ENCODE data around the gene BAD.
A peak's percentile ranks its signal among the peaks of the same experiment; 100 is the strongest.
"Not testable (repeated sequence)": the region's sequence is repeated elsewhere in the genome, so short reads cannot be mapped to it uniquely, and the experiment has no call there.

The BAD gene

GRCh38 chr11:64314805-64315561, 30.5 kb upstream of the BAD start:
- no peak for DNase-seq (ENCODE audit: low spot score)

DNA sequence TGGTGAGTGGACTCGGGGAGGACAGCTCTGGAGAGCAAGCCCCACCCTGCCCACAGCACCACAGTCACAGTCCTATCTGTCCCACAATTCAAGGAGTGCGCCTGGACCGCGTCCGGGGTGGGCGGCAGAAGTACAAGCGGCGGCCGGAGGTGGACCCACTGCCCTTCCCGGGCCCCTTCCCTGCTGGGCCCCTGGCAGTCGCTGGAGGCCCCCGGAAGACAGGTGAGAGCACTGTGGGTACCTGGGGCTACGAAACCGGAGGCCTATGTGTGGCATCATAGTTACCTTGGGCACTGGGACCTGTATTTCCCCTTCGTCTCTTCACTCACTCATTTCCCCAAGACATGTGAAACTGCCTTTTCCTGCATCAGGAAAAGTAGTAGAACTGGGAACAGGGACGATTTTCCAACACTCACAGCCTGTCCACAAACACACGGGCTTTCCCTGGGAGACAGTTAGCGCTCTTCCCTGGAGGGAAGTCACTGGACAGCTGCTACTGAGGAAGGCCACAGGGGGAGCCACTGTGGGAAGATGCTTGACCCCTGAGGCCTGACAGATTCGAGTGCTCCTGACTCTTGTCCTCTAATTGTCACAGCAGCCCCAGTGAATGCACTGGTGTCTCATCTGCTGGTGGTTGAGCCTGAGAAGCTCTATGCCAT, 29.8 kb upstream of the BAD start:
- no peak for DNase-seq (ENCODE audit: low spot score)

- DNase-seq (ENCODE audit: low spot score) = no peak
These were observed 29.2 kb upstream of the BAD start for GRCh38 chr11:64313491-64314145.

- no peak for DNase-seq (ENCODE audit: low spot score)
These were observed 28.5 kb upstream of the BAD start for GRCh38 chr11:64312947-64313346.

- DNase-seq (ENCODE audit: low spot score) = not testable (repeated sequence)
These were observed 23.3 kb upstream of the BAD start for GRCh38 chr11:64307795-64308194.

- DNase-seq (ENCODE audit: low spot score) = no peak
These were observed 22.6 kb upstream of the BAD start for GRCh38 chr11:64306876-64307622.

GRCh38 chr11:64306563-64306875, 22.1 kb upstream of the BAD start:
- no peak for DNase-seq (ENCODE audit: low spot score)

DNA sequence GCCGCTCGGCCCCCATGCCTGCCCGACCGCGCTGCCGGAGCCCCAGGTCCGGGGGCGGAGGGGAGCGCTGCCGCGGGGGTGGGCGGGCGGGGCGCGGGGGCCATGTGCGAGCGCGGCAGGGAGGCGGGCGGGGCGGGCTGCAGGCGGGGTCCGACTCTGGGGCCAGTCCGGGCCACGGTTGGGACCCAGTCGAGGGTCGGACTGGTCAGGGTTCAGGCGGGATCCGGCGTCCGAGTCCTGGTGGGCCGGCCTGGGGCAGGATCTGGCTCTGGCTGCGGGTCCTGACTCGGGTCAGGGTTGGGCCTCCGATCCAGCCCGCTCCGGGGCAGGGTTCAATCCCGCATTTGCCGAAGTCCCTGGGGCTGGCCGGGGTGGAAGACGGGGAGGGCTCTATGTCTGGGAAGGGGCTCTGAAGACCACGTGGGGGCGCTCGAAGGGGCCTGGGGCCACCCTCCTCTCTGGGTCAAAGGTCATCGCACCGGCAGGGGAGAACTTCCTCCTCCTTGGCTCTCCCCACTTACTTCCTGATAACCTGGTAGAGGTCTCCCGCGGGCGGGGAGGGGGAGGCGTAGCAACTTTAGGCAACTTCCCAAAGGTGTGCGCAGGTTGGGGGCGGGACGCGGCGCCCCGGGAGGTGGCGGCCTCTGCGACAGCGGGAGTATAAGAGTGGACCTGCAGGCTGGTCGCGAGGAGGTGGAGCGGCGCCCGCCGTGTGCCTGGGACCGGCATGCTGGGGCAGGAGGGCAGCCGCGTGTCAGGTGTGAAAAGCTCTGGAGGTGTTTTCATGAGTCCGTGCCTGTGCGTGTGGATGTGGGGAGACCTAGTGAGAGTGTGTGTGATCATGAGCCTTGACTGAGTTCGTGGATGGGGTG, 21.5 kb upstream of the BAD start:
- DNase-seq (ENCODE audit: low spot score) = no peak

DNA sequence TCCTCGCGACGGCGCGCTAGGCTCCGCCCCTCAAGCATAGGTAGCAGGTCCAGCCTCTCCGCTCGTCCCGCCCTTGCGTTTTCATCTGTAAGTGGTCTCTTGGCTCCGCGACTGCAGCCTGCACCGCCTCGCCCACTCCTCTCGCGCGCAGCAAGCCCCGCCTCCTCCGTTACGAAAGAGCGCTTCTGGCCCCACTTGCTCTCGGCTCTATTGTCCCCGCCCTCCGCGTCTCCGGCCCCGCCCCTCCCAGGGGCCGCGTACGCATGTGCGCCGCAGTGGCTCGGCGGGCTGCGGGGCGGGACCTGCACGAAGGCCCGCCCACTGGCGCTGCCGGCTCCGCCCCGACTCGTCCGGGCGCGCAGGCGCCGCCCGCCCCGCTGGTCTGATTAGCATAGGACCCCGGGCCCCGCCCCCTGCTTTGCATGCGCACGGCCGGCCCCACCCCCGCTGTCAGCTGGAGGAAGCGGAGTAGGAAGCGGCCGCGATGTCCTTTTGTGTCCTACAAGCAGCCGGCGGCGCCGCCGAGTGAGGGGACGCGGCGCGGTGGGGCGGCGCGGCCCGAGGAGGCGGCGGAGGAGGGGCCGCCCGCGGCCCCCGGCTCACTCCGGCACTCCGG, 20.7 kb upstream of the BAD start, which contains the start of gene ESRRA:
TSS of gene ESRRA (plus strand) at position 450 of the 616 bp plus-strand sequence. CDS start 1,656 bp downstream, outside the sequence.
- peak; percentile 100 for DNase-seq (ENCODE audit: low spot score)

DNA sequence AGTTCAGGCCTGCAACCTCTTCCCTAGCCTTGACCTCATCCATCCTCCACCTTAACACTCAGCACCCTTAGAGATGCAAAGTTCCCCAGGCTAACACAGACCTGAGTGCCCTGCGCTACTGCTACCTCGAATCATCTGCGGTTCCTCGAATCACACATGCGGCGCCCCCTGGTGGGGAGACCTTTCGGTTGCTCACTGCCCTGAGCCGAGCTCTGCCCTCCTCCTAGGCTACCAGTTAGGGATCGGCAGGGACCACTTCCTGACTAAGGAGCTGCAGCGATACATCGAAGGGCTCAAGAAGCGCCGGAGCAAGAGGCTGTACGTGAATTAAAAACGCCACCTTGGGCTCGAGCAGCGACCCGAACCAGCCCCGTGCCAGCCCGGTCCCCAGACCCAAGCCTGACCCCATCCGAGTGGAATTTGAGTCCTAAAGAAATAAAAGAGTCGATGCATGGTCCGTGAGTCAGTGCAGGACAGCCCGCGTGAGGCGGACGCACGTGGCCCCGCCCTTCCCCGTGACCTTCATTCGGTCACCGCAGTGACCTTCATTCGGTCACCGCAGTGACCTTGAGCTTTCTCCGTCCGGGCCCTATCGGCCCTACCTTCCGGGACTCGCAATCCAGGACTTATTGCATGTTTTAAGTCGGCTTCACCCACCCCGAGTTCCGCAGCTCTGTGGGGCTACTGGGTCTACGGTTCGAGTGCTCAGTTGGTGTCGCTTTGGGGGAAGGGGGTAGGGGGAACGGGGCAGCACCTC, 20.0 kb upstream of the BAD start:
- DNase-seq (ENCODE audit: low spot score) = peak; percentile 90

DNA sequence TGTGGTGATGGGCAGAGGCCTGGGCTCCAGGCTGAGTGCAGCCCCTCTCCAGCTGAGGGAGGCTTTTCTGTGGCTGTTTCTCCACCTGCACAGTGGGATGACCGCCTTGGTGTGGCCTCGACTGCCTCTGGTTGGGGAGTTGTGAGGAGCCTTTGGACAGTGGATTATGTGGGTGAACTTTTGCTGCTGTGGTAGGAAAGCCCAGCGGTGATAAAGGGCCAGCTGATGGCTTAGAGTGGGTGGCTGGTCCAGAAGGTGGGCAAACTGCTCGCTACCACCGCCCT, 19.5 kb upstream of the BAD start:
- no peak for DNase-seq (ENCODE audit: low spot score)

DNA sequence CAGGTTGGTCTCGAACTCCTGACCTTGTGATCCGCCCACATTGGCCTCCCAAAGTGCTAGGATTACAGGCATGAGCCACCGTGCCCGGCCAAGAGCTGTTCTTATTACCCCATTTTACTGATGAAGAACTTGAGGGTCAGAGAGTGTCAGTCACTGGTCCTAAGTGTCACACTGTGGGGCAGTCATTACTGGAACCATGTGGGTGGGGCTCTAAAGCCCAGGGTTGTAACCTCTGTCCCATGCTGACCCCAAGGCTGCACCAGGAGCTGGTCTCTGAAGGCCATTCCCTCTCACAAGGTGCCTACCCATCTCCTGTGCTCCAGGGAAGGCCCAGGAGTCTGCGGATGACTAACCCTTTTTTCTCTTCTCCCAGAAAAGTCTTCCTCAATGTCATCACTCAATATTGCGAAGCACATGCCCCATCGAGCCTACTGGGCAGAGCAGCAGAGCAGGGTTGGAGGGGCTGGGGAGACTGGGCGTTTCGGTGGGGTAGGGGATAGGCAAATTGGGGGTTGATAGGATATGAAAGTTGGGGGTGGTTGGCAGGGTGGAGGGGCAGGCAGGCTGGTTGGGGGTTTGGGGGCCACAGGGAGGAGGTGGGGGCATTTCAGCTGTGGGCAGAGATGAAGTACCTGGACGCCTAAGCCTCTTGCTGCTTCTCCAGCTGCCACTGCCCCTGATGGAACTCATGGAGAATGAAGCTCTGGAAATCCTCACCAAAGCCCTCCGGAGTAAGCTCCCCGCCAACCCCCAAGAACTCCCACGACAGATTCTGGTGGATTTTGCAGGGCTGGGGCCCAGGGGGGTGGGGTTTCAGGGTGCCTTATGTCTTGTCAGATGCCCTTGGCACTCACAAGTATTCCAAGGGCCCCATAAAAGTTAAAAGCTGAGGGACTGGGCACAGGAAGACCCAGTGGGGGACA, 18.9 kb upstream of the BAD start:
- DNase-seq (ENCODE audit: low spot score) = no peak

DNA sequence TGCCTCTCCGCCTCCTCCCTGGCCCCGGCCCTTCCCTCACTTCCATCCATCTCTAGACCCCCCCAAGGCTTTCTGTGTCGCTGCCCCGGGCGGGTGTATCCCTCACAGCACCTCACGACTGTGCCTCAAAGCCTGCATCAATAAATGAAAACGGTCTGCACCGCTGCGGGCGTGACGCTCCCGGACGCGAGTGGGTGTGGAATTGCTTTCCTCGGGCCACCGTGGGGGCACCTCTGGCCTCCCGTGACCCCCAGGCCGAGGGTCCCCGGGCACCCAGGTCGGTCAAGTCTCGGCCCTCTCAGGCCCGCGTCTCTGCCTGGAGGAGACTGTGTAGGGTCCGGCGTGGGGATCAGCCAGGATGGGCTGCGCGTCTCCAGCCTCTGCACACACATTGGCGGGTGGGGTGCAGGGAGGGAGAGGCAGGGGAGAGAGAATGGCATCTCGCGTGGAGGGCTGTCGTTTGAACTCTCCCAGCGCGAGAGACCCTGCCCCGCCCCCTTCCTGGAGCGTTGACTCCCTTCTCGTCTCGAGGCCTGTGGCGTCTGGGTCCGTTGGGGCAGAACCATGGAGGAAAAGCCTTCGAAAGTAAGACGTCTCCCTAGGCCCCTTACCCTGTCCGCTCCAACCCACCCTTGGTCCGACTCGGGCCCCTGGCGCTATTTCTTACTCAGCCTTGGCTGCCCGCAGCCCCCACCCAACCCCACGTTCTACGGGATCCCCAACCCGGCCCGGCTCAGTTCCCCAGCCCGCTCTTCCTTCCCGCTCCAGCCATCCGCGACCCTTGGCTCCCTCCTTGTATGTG, 15.6 kb upstream of the BAD start, which contains the start of gene CATSPERZ:
TSS of gene CATSPERZ (plus strand) at position 512 of the 802 bp plus-strand sequence. CDS start at position 565, 53 bp downstream.
- no peak for DNase-seq (ENCODE audit: low spot score)

GRCh38 chr11:64298966-64299846, 14.7 kb upstream of the BAD start:
- DNase-seq (ENCODE audit: low spot score) = peak; percentile 69

GRCh38 chr11:64297699-64298358, 13.4 kb upstream of the BAD start:
- no peak for DNase-seq (ENCODE audit: low spot score)

DNA sequence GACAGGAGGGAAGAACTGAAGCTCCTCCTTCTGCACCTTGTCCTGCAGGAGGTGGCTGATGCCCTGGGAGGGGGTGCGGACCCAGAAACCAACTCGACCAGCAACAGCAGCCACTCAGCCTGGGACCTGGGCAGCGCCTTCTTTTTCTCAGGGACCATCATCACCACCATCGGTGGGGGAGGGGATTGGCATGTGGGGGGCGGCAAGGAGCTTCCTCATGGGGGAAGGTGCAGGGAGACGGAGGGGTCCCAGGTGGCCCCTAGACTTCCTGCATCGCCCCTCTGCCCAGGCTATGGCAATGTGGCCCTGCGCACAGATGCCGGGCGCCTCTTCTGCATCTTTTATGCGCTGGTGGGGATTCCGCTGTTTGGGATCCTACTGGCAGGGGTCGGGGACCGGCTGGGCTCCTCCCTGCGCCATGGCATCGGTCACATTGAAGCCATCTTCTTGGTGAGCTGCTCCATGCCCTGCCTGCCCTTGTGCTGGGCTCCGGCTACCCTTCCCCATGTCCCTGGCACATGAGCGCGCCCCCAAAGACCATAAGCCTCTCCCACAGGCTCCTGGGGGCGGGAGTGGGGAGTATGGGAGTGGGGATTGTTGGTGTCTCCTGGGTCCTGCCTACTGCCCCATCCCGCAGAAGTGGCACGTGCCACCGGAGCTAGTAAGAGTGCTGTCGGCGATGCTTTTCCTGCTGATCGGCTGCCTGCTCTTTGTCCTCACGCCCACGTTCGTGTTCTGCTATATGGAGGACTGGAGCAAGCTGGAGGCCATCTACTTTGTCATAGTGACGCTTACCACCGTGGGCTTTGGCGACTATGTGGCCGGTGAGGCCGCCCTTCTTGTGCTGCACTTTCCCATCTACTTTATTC, 12.6 kb upstream of the BAD start:
- no peak for DNase-seq (ENCODE audit: low spot score)

Measured in AG08396 (cell line).